NB4 (cell line): ENCODE data around the gene GRIFIN.

Experiments used
- POLR2A ChIP-seq: IDR thresholded peaks from 2 replicates; pipeline ENCODE4 v1.6.1; 2011; ENCODE audit warnings: mild to moderate bottlenecking; ENCODE audit not compliant: insufficient read length; ENCODE audit errors: extremely low read depth
- TF ChIP-seq, protein P1 (sequence below): IDR thresholded peaks from one replicate; pipeline ENCODE4 v1.5.1; 2012; ENCODE audit warnings: low read depth, low read length
- TF ChIP-seq, protein P2 (sequence below): IDR thresholded peaks from 2 replicates; pipeline ENCODE4 v1.6.1; 2011; ENCODE audit warnings: low read depth, low read length

DNA sequence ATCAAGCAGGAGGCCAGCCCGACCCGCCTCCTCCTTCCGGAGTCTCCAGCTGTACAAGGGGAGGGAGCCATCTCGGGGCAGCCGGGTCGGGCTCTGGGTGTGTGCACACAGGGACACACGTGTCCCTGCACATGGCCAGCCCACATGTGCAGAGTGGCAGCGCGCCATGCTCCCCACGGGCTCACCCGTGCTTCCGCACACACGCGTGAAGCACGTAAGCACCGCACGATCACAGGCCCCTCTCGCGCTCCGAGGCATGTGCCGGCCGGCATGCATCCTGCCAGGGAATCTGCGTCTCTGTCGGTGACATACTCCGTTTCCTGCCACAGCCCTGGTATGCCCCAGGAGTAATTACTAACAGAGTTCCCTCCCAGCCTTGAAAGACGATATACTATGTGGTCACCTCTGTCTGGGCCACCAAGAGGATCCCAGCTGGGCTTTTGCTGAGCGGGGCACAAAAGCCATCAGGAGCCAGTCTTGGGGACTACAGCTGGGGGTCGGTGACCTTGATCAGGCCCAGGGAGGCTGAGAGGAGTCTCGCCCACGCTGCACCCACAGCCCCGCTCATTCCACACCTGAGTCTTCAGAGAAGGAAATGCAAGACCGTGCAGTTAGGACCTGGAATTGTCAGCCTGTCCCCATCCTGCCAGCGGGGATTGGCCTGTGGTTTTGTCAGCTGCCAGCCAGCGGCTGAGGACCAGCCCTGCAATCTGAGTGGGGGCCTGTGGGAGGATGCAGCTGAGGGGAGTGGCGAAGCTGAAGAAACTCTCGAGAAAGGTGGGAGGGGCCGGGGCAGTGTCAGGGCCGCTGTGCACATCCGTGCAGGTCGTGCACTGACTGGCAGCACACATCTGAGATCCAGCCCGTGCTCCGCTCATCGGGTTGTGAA lies 32.4 kb upstream of the GRIFIN start:
- TF ChIP-seq, protein P1, sequence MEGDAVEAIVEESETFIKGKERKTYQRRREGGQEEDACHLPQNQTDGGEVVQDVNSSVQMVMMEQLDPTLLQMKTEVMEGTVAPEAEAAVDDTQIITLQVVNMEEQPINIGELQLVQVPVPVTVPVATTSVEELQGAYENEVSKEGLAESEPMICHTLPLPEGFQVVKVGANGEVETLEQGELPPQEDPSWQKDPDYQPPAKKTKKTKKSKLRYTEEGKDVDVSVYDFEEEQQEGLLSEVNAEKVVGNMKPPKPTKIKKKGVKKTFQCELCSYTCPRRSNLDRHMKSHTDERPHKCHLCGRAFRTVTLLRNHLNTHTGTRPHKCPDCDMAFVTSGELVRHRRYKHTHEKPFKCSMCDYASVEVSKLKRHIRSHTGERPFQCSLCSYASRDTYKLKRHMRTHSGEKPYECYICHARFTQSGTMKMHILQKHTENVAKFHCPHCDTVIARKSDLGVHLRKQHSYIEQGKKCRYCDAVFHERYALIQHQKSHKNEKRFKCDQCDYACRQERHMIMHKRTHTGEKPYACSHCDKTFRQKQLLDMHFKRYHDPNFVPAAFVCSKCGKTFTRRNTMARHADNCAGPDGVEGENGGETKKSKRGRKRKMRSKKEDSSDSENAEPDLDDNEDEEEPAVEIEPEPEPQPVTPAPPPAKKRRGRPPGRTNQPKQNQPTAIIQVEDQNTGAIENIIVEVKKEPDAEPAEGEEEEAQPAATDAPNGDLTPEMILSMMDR: no peak
- no peak for TF ChIP-seq POLR2A
- TF ChIP-seq, protein P2, sequence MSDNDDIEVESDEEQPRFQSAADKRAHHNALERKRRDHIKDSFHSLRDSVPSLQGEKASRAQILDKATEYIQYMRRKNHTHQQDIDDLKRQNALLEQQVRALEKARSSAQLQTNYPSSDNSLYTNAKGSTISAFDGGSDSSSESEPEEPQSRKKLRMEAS: peak; percentile 96
